GM21576 (cell line): Measurements from ENCODE around the gene ILKAP.

Experiments used
- ATAC-seq: cut with Tn5 transposase; IDR thresholded peaks from one replicate; pipeline ENCODE4 v1.9.1; 2021; ENCODE audit warnings: mild to moderate bottlenecking, moderate library complexity; ENCODE audit not compliant: unreplicated experiment

Gene ILKAP

GRCh38 chr2:238138331-238139195 is 64.9 kb downstream of the ILKAP start, which contains the start of gene KLHL30:
Gene KLHL30 (plus strand): TSS chr2:238138668. CDS start chr2:238140755, 2,087 bp downstream.
- no peak for ATAC-seq

GRCh38 chr2:238137885-238138284 is 65.6 kb downstream of the ILKAP start:
- ATAC-seq = no peak

GRCh38 chr2:238136820-238137537 is 66.5 kb downstream of the ILKAP start:
- no peak for ATAC-seq

- ATAC-seq = no peak
Observed at GRCh38 chr2:238135601-238136150, 67.8 kb downstream of the ILKAP start.

GRCh38 chr2:238134393-238134785 is 69.1 kb downstream of the ILKAP start:
- ATAC-seq = no peak

GRCh38 chr2:238133499-238134392 is 69.7 kb downstream of the ILKAP start:
- no peak for ATAC-seq

GRCh38 chr2:238132463-238133450 is 70.7 kb downstream of the ILKAP start:
- ATAC-seq = no peak

GRCh38 chr2:238131761-238132462 is 71.6 kb downstream of the ILKAP start:
- no peak for ATAC-seq

- no peak for ATAC-seq
Observed at GRCh38 chr2:238130696-238131628, 72.5 kb downstream of the ILKAP start.

- no peak for ATAC-seq
Observed at GRCh38 chr2:238130111-238130695, 73.3 kb downstream of the ILKAP start.

- ATAC-seq = no peak
Observed at GRCh38 chr2:238129166-238130010, 74.1 kb downstream of the ILKAP start.

- ATAC-seq = no peak
Observed at GRCh38 chr2:238128534-238129001, 74.9 kb downstream of the ILKAP start.

- ATAC-seq = no peak
Observed at GRCh38 chr2:238128061-238128440, 75.4 kb downstream of the ILKAP start.

- ATAC-seq = no peak
Observed at GRCh38 chr2:238127165-238128060, 76.1 kb downstream of the ILKAP start.

- no peak for ATAC-seq
Observed at GRCh38 chr2:238126775-238127164, 76.7 kb downstream of the ILKAP start.
